ENCODE results near the gene POMZP3.
"Not testable (repeated sequence)": the region's sequence is repeated elsewhere in the genome, so short reads cannot be mapped to it uniquely, and the experiment has no call there.

The POMZP3 gene

DNA sequence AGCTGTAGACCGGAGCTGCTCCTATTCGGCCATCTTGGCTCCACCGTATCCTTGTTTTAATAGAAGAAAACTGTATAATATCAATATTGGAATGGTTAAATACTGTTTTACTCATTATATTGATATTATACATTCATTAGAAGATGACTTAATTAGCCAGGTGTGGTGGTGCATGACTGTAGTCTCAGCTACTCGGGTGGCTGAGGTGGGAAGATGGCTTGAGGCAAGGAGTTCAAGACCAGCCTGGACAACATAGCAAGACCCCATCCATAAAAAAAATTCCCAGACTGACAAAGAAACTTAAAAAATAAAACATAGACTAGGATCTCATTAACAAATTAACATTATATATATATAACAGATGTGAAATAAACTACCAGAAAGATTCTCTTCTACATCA is 59.8 kb downstream of the POMZP3 start:
- Histone ChIP-seq H3K36me3 (ENCODE audit: low read depth) (peaks cover 14% of the 10 kb centered on the region), H3K27ac (ENCODE audit: poor library complexity, severe bottlenecking) (peak overlapping the region; percentile 61), H3K4me1 (ENCODE audit: insufficient read depth, poor library complexity, severe bottlenecking) (peaks cover 26% of the 10 kb centered on the region)
- ATAC-seq (ENCODE audit: low read depth); H3K27me3 ChIP-seq (ENCODE audit: insufficient read depth, poor library complexity, severe bottlenecking); H3K4me3 ChIP-seq (ENCODE audit: severe bottlenecking); H3K9me3 ChIP-seq (ENCODE audit: severe bottlenecking); DNase-seq (ENCODE audit: low spot score): not testable (repeated sequence)

DNA sequence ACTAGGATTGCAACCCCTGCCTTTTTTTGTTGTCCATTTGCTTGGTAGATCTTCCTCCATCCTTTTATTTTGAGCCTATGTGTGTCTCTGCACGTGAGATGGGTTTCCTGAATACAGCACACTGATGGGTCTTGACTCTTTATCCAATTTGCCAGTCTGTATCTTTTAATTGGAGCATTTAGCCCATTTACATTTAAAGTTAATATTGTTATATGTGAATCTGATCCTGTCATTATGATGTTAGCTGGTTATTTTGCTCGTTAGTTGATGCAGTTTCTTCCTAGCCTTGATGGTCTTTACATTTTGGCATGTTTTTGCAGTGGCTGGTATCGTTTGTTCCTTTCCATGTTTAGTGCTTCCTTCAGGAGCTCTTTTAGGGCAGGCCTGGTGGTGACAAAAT is 62.1 kb downstream of the POMZP3 start:
- H3K4me3 ChIP-seq (ENCODE audit: severe bottlenecking); H3K9me3 ChIP-seq (ENCODE audit: severe bottlenecking); DNase-seq (ENCODE audit: low spot score); H3K27me3 ChIP-seq (ENCODE audit: insufficient read depth, poor library complexity, severe bottlenecking); ATAC-seq (ENCODE audit: low read depth); H3K27ac ChIP-seq (ENCODE audit: poor library complexity, severe bottlenecking): not testable (repeated sequence)
- Histone ChIP-seq H3K4me1 (ENCODE audit: insufficient read depth, poor library complexity, severe bottlenecking) (peaks cover 18% of the 10 kb centered on the region), H3K36me3 (ENCODE audit: low read depth) (peaks cover 28% of the 10 kb centered on the region)

GRCh38 chr7:76561342-76561741 is 65.7 kb downstream of the POMZP3 start:
- H3K36me3 ChIP-seq (ENCODE audit: low read depth), result peaks cover 35% of the 10 kb centered on the region
- not testable (repeated sequence) for H3K4me3 ChIP-seq (ENCODE audit: severe bottlenecking); H3K4me1 ChIP-seq (ENCODE audit: insufficient read depth, poor library complexity, severe bottlenecking); DNase-seq (ENCODE audit: low spot score); H3K27me3 ChIP-seq (ENCODE audit: insufficient read depth, poor library complexity, severe bottlenecking); H3K9me3 ChIP-seq (ENCODE audit: severe bottlenecking); ATAC-seq (ENCODE audit: low read depth); H3K27ac ChIP-seq (ENCODE audit: poor library complexity, severe bottlenecking)

DNA sequence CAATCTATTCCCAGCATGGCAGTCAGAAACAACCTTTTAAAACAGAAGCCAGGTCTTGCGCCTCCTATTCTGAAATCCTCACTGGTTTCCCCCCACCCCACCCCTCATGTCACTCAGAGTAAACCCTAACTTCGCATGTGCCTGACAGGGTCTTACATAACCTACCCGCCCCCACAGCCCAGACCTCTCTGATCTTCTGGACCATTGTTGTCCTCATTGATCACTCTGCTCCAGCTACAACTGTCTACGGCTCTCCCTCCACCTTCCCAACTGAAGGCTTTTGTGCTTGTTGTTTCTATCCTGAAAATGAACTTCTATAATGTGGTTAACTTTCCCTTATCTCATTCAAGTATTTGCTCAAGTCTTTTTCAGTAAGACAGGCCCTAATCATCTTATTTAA is 66.9 kb downstream of the POMZP3 start:
- ATAC-seq (ENCODE audit: low read depth); DNase-seq (ENCODE audit: low spot score); H3K9me3 ChIP-seq (ENCODE audit: severe bottlenecking); H3K4me3 ChIP-seq (ENCODE audit: severe bottlenecking); H3K27me3 ChIP-seq (ENCODE audit: insufficient read depth, poor library complexity, severe bottlenecking); H3K4me1 ChIP-seq (ENCODE audit: insufficient read depth, poor library complexity, severe bottlenecking): not testable (repeated sequence)
- Histone ChIP-seq H3K36me3 (ENCODE audit: low read depth) (peaks cover 37% of the 10 kb centered on the region), H3K27ac (ENCODE audit: poor library complexity, severe bottlenecking) (peak overlapping the region; percentile 27)
